GM12878 (cell line): ENCODE data around the gene HMOX1. TPM values are rescaled to one million over a fixed set of nuclear protein-coding genes. Genes with fewer than 3 reads are reported as not detected.

Experiments used
- DPF2 ChIP-seq: fragments of 450-650 bp; IDR thresholded peaks from 2 replicates; pipeline ENCODE4 v1.6.1; 2017; ENCODE audit warnings: mild to moderate bottlenecking
- ESRRA ChIP-seq: IDR thresholded peaks from 2 replicates; pipeline ENCODE4 v1.6.1; 2012; ENCODE audit warnings: mild to moderate bottlenecking, low read length, improper control_type of control experiment
- FOXM1 ChIP-seq: IDR thresholded peaks from 2 replicates; pipeline ENCODE4 v1.6.1; 2012; ENCODE audit warnings: low read depth, mild to moderate bottlenecking, inconsistent platforms, low read length, moderate library complexity
- HDAC2 ChIP-seq: fragments of 200-600 bp; sonication (generic); IDR thresholded peaks from 2 replicates; pipeline ENCODE4 v1.6.1; 2017
- NFYA ChIP-seq: IDR thresholded peaks from 2 replicates; pipeline ENCODE4 v1.6.1; 2011; ENCODE audit warnings: low read depth, mild to moderate bottlenecking, low read length, improper control_type of control experiment, borderline replicate concordance
- RBBP5 ChIP-seq: fragments of 200-600 bp; sonication (generic); conservative IDR thresholded peaks from 2 replicates; pipeline ENCODE4 v1.6.1; 2016
- polyA plus RNA-seq, 11 experiments: library from polyadenylated mRNA; depleted of rRNA in 4 of 11; unstranded in 6 of 11; stranded (reverse) in 5 of 11; fragments of >200 nt; fragmentation: Nextera tagmentation in 4 of 11; fragmentation: Illumina TruSeq in 1 of 11; extraction: Ambion mirVana in 4 of 11; extraction: Trizol in 1 of 11; gene quantifications; 1 replicate in 1 of 11; 2 replicates in 10 of 11; pipeline versions ENCODE4 v1.2.1 to v1.2.3, GENCODE V29; 2011 to 2016; ENCODE audit warnings: inconsistent platforms in 2 of 11, missing spikeins in 2 of 11, low read depth in 1 of 11
- total RNA-seq, 4 experiments: library from RNA; depleted of rRNA in 3 of 4; stranded (reverse); fragments of >200 nt in 3 of 4; fragmentation: Illumina TruSeq in 1 of 4; extraction: Trizol in 1 of 4; gene quantifications; 2 replicates each; pipeline versions ENCODE4 v1.2.1 to v1.2.3, GENCODE V29; 2013 to 2021
- TF ChIP-seq, protein P1 (sequence below): fragments of 450-650 bp; IDR thresholded peaks from 2 replicates; pipeline ENCODE4 v1.6.1; 2017; ENCODE audit warnings: mild to moderate bottlenecking, moderate library complexity
- TF ChIP-seq, protein P2 (sequence below): fragments of 450-650 bp; IDR thresholded peaks from 2 replicates; pipeline ENCODE4 v1.6.1; 2018; ENCODE audit warnings: mild to moderate bottlenecking, low read depth, moderate library complexity; ENCODE audit not compliant: partially characterized antibody
- TF ChIP-seq, protein P3 (sequence below): fragments of 450-650 bp; IDR thresholded peaks from 2 replicates; pipeline ENCODE4 v1.6.1; 2017; ENCODE audit warnings: mild to moderate bottlenecking

The HMOX1 gene
- total and polyA plus RNA-seq, 10 of the 15 experiments (the other 5 are each of a cell fraction or from before 2014, with no cell fraction given) = 1.5 to 36.7 (median 18.8) TPM

DNA sequence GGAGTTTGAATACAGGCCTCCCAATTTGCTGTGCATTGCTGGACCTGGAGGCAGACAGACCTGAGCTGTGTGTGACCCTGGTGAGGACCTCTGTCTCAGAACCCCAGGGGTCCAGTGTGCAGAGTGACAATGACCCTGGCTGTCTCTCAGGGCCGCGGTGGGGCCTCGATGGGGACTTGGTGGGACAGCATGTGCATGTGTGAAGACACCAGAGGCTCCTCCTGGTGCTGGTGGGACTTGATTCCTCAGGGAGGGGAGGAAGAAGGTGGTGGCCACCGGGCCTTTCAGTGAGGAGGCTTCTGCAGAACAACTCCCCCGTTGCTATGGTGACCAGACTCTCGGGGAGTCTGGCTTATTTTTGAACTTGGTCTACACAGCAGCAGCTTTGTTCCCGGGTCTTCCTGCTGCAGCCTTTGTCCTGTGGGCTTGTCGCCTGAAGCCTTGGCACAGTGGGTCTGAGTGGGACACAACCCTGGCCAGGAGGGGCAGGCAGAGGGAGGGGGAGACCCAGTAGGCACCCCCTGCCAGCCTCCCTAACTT, 54.4 kb downstream of the HMOX1 start (continued):
- TF ChIP-seq, protein P1, sequence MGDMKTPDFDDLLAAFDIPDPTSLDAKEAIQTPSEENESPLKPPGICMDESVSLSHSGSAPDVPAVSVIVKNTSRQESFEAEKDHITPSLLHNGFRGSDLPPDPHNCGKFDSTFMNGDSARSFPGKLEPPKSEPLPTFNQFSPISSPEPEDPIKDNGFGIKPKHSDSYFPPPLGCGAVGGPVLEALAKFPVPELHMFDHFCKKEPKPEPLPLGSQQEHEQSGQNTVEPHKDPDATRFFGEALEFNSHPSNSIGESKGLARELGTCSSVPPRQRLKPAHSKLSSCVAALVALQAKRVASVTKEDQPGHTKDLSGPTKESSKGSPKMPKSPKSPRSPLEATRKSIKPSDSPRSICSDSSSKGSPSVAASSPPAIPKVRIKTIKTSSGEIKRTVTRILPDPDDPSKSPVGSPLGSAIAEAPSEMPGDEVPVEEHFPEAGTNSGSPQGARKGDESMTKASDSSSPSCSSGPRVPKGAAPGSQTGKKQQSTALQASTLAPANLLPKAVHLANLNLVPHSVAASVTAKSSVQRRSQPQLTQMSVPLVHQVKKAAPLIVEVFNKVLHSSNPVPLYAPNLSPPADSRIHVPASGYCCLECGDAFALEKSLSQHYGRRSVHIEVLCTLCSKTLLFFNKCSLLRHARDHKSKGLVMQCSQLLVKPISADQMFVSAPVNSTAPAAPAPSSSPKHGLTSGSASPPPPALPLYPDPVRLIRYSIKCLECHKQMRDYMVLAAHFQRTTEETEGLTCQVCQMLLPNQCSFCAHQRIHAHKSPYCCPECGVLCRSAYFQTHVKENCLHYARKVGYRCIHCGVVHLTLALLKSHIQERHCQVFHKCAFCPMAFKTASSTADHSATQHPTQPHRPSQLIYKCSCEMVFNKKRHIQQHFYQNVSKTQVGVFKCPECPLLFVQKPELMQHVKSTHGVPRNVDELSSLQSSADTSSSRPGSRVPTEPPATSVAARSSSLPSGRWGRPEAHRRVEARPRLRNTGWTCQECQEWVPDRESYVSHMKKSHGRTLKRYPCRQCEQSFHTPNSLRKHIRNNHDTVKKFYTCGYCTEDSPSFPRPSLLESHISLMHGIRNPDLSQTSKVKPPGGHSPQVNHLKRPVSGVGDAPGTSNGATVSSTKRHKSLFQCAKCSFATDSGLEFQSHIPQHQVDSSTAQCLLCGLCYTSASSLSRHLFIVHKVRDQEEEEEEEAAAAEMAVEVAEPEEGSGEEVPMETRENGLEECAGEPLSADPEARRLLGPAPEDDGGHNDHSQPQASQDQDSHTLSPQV = no peak
- TF ChIP-seq RBBP5 (no peak), HDAC2 (no peak), ESRRA (no peak), DPF2 (no peak), FOXM1 (no peak), NFYA (no peak)
- TF ChIP-seq, protein P2, sequence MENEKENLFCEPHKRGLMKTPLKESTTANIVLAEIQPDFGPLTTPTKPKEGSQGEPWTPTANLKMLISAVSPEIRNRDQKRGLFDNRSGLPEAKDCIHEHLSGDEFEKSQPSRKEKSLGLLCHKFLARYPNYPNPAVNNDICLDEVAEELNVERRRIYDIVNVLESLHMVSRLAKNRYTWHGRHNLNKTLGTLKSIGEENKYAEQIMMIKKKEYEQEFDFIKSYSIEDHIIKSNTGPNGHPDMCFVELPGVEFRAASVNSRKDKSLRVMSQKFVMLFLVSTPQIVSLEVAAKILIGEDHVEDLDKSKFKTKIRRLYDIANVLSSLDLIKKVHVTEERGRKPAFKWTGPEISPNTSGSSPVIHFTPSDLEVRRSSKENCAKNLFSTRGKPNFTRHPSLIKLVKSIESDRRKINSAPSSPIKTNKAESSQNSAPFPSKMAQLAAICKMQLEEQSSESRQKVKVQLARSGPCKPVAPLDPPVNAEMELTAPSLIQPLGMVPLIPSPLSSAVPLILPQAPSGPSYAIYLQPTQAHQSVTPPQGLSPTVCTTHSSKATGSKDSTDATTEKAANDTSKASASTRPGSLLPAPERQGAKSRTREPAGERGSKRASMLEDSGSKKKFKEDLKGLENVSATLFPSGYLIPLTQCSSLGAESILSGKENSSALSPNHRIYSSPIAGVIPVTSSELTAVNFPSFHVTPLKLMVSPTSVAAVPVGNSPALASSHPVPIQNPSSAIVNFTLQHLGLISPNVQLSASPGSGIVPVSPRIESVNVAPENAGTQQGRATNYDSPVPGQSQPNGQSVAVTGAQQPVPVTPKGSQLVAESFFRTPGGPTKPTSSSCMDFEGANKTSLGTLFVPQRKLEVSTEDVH = no peak
- TF ChIP-seq, protein P3, sequence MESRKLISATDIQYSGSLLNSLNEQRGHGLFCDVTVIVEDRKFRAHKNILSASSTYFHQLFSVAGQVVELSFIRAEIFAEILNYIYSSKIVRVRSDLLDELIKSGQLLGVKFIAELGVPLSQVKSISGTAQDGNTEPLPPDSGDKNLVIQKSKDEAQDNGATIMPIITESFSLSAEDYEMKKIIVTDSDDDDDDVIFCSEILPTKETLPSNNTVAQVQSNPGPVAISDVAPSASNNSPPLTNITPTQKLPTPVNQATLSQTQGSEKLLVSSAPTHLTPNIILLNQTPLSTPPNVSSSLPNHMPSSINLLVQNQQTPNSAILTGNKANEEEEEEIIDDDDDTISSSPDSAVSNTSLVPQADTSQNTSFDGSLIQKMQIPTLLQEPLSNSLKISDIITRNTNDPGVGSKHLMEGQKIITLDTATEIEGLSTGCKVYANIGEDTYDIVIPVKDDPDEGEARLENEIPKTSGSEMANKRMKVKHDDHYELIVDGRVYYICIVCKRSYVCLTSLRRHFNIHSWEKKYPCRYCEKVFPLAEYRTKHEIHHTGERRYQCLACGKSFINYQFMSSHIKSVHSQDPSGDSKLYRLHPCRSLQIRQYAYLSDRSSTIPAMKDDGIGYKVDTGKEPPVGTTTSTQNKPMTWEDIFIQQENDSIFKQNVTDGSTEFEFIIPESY = no peak
